ENCODE measurements around the gene KSR2.

GRCh38 chr12:117545216-117545615 lies 423.6 kb downstream of the KSR2 start:
- TF ChIP-seq, protein P1, sequence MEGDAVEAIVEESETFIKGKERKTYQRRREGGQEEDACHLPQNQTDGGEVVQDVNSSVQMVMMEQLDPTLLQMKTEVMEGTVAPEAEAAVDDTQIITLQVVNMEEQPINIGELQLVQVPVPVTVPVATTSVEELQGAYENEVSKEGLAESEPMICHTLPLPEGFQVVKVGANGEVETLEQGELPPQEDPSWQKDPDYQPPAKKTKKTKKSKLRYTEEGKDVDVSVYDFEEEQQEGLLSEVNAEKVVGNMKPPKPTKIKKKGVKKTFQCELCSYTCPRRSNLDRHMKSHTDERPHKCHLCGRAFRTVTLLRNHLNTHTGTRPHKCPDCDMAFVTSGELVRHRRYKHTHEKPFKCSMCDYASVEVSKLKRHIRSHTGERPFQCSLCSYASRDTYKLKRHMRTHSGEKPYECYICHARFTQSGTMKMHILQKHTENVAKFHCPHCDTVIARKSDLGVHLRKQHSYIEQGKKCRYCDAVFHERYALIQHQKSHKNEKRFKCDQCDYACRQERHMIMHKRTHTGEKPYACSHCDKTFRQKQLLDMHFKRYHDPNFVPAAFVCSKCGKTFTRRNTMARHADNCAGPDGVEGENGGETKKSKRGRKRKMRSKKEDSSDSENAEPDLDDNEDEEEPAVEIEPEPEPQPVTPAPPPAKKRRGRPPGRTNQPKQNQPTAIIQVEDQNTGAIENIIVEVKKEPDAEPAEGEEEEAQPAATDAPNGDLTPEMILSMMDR (IDR thresholded peaks at IDR 0.05), result no peak
- TF ChIP-seq EP300 (IDR thresholded peaks at IDR 0.05), result no peak
- TF ChIP-seq POLR2A (IDR thresholded peaks at IDR 0.05), result no peak
